Adrenal gland (tissue), 12 donors: ENCODE results near the gene EBF3. TPM values are rescaled to one million over a fixed set of nuclear protein-coding genes. Genes with fewer than 3 reads are reported as not detected.

ENCODE experiments used
- DNase-seq, 7 donors: peaks; one replicate each; pipeline ENCODE4 v3.0.0-alpha.2; 2019 to 2020
- H3K27ac ChIP-seq, 5 donors: fragments of 200-600 bp; sonication (generic) in 4 of 5; 1 replicate in 3 of 5; 2 replicates in 2 of 5; pipeline versions ENCODE4 v1.5.1 to v1.8.0; 2016 to 2020; ENCODE audit warnings: mild to moderate bottlenecking in 1 of 5
- H3K27me3 ChIP-seq: fragments of 200-600 bp; 2 replicates; pipeline ENCODE4 v1.8.0; 2021
- H3K36me3 ChIP-seq, 2 donors: fragments of 200-600 bp; replicated peaks in 1 of 2; 1 replicate in 1 of 2; 2 replicates in 1 of 2; pipeline versions ENCODE4 v1.5.1 to v1.8.0; 2018 to 2022
- H3K4me1 ChIP-seq, 2 donors: fragments of 200-600 bp; replicated peaks in 1 of 2; 1 replicate in 1 of 2; 2 replicates in 1 of 2; pipeline versions ENCODE4 v1.5.1 to v1.8.0; 2018 to 2021
- H3K4me3 ChIP-seq, 4 donors: fragments of 200-600 bp; sonication (generic) in 3 of 4; one replicate each; pipeline ENCODE4 v1.5.1; 2016 to 2018
- H3K9me3 ChIP-seq, 3 donors: fragments of 200-600 bp; sonication (generic) in 1 of 3; replicated peaks in 1 of 3; 1 replicate in 2 of 3; 2 replicates in 1 of 3; pipeline versions ENCODE4 v1.5.1 to v1.8.0; 2016 to 2021
- CTCF ChIP-seq, 6 experiments: fragments of 450-650 bp in 4 of 6; fragments of 200-600 bp in 2 of 6; sonication (generic) in 1 of 6; IDR thresholded peaks; 1 replicate in 5 of 6; 2 replicates in 1 of 6; pipeline versions ENCODE4 v1.5.1 to v1.8.0; 2016 to 2021; ENCODE audit warnings: antibody characterized with exemption in 6 of 6, mild to moderate bottlenecking in 2 of 6, moderate library complexity in 1 of 6
- POLR2A ChIP-seq, 2 donors: fragments of 450-650 bp; IDR thresholded peaks; one replicate each; pipeline ENCODE4 v1.6.1; 2017; ENCODE audit warnings: antibody characterized with exemption in 2 of 2, mild to moderate bottlenecking in 2 of 2, moderate library complexity in 1 of 2
- WGBS, 4 donors: extraction: QIAGEN DNeasy Blood & Tissue Kit in 2 of 4; methylation state at CpG; one replicate each; pipeline versions ENCODE4 v1.1.5 to v1.1.7; 2013 to 2017; 5-methylcytosine and 5-hydroxymethylcytosine counted together
- intact Hi-C, 2 donors: fragments of 100-400 bp; cut with DNase I; formaldehyde crosslinking; loops; one replicate each; pipeline versions ENCODE4 v1.14.1 to v1.15.0; 2022 to 2023
- polyA plus RNA-seq, 3 donors: library from polyadenylated mRNA; stranded (reverse); fragments of 200-250 nt in 2 of 3; fragments of 350-450 nt in 1 of 3; fragmentation: Illumina TruSeq in 1 of 3; extraction: RNeasy Lipid Tissue Mini Kit (QIAGEN cat#74804) in 1 of 3; gene quantifications; one replicate each; pipeline ENCODE4 v1.2.3, GENCODE V29; 2013 to 2014
- total RNA-seq, 9 donors: library from RNA; depleted of rRNA in 4 of 9; stranded (reverse); fragments of >200 nt in 4 of 9; fragments of 120-200 nt in 1 of 9; fragmentation: NEBNext Ultra II Directional in 1 of 9; extraction: Animal tissue kit (Norgen Biotek cat#: 25700) in 1 of 9; gene quantifications; one replicate each; pipeline versions ENCODE4 v1.1.0 to v1.2.4, GENCODE V29; 2013 to 2023
- donor health status: healthy with polysubstance abuse.
- donor health status: Bipolar disorder and iron deficiency.
- donor health status: DM: yes; HTN: yes; CAD: no.
- donor health status: DM: no; HTN: no; CAD: no.
- donor health status: DM: no; HTN: no; CAD: no.
- donor health status: DM: yes; HTN: yes; CAD: no.

The EBF3 gene
- total and polyA plus RNA-seq, 12 donors: 0.12 to 2.2 (median 0.53) TPM; not detected in 1

GRCh38 chr10:129949891-129950291 is 14.2 kb downstream of the EBF3 start:
- DNase-seq: peak in 1 of 7 donors; percentile 20
- intact Hi-C loops: no loop called here
- H3K9me3 ChIP-seq: no peaks in the 10 kb centered on the region
- peaks cover 7% of the 10 kb centered on the region for H3K27me3 ChIP-seq
- WGBS, 4 donors: 19 to 28% (median 24%) methylated on average over 6 to 16 of the region's 16 CpGs
- TF ChIP-seq CTCF (IDR thresholded peaks at IDR 0.05): no peak
- no peak for TF ChIP-seq POLR2A (IDR thresholded peaks at IDR 0.05)
- no peaks in the 10 kb centered on the region for H3K4me1 ChIP-seq
- no peaks in the 10 kb centered on the region for H3K36me3 ChIP-seq
- no peak overlapping the region for H3K27ac ChIP-seq
- H3K4me3 ChIP-seq: no peak overlapping the region

- 91 to 99% (median 93%) methylated on average over 7 to 9 of the region's 9 CpGs for WGBS, 4 donors
- intact Hi-C loops: no loop called here
- Histone ChIP-seq H3K27me3 (peaks cover 7% of the 10 kb centered on the region), H3K36me3 (no peaks in the 10 kb centered on the region), H3K4me1 (no peaks in the 10 kb centered on the region), H3K27ac (no peak overlapping the region), H3K4me3 (no peak overlapping the region), H3K9me3 (no peaks in the 10 kb centered on the region)
- DNase-seq: no peak
- no peak for TF ChIP-seq POLR2A (IDR thresholded peaks at IDR 0.05)
- no peak for TF ChIP-seq CTCF (IDR thresholded peaks at IDR 0.05)
Observed at GRCh38 chr10:129949411-129949810, 14.7 kb downstream of the EBF3 start.

GRCh38 chr10:129946859-129947258 is 17.2 kb downstream of the EBF3 start:
- Histone ChIP-seq H3K9me3 (no peaks in the 10 kb centered on the region), H3K4me3 (no peak overlapping the region), H3K27ac (no peak overlapping the region), H3K27me3 (peaks cover 12% of the 10 kb centered on the region), H3K36me3 (no peaks in the 10 kb centered on the region), H3K4me1 (no peaks in the 10 kb centered on the region)
- 61 to 79% (median 67%) methylated on average over 14 of the region's 14 CpGs for WGBS, 4 donors
- TF ChIP-seq POLR2A (IDR thresholded peaks at IDR 0.05): no peak
- no peak for TF ChIP-seq CTCF (IDR thresholded peaks at IDR 0.05)
- DNase-seq: no peak
- intact Hi-C loops: no loop called here

- no peaks in the 10 kb centered on the region for H3K9me3 ChIP-seq
- TF ChIP-seq POLR2A (IDR thresholded peaks at IDR 0.05): no peak
- TF ChIP-seq CTCF (IDR thresholded peaks at IDR 0.05): no peak
- peak overlapping the region in 1 of 5 donors; percentile 34 for H3K27ac ChIP-seq
- H3K4me3 ChIP-seq: no peak overlapping the region
- H3K36me3 ChIP-seq: no peaks in the 10 kb centered on the region
- 53 to 65% (median 63%) methylated on average over 26 of the region's 26 CpGs for WGBS, 4 donors
- intact Hi-C loops: no loop called here
- DNase-seq: no peak
- no peaks in the 10 kb centered on the region for H3K4me1 ChIP-seq
- H3K27me3 ChIP-seq: peaks cover 12% of the 10 kb centered on the region
Observed at GRCh38 chr10:129945941-129946760, 17.9 kb downstream of the EBF3 start.
